ENCODE measurements around the gene BTRC.

BTRC gene

GRCh38 chr10:101492205-101492604 is 138.2 kb downstream of the BTRC start:
- DNase-seq (ENCODE audit: extremely low spot score): no peak
- ChIA-PET CTCF (interaction anchor here (0.5 kb wide), 1 partner anchor 320 kb away, joined by 3 read pairs; no protein-coding TSS in a partner anchor), POLR2A (no interaction called here)
- peak; percentile 85 for TF ChIP-seq PKNOX1 (IDR thresholded peaks at IDR 0.05)
- TF ChIP-seq CTBP1 (IDR thresholded peaks at IDR 0.05; ENCODE audit: borderline replicate concordance): peak; percentile 71; the same call in 1 of the 2 replicates
- peak; percentile 54 for TF ChIP-seq FOXA1 (IDR thresholded peaks at IDR 0.05)
- TF ChIP-seq ARNT (IDR thresholded peaks at IDR 0.05): peak; percentile 99
- no peak for TF ChIP-seq L3MBTL2 (conservative IDR thresholded peaks at IDR 0.05)

- no peak for DNase-seq (ENCODE audit: extremely low spot score)
- CTCF ChIA-PET: no interaction called here
- TF ChIP-seq FOXK2 (IDR thresholded peaks at IDR 0.05) (no peak), CTBP1 (IDR thresholded peaks at IDR 0.05; ENCODE audit: borderline replicate concordance) (no peak), SP1 (IDR thresholded peaks at IDR 0.05) (no peak), HDGF (IDR thresholded peaks at IDR 0.05; ENCODE audit: borderline replicate concordance) (no peak), FOXA1 (IDR thresholded peaks at IDR 0.05) (no peak), L3MBTL2 (conservative IDR thresholded peaks at IDR 0.05) (no peak), SUZ12 (IDR thresholded peaks at IDR 0.05) (no peak), BHLHE40 (IDR thresholded peaks at IDR 0.05; ENCODE audit: borderline replicate concordance) (no peak), ELF4 (IDR thresholded peaks at IDR 0.05) (no peak), ZNF384 (IDR thresholded peaks at IDR 0.05) (no peak), PKNOX1 (IDR thresholded peaks at IDR 0.05) (no peak), NFRKB (IDR thresholded peaks at IDR 0.05) (no peak), FOXM1 (IDR thresholded peaks at IDR 0.05; ENCODE audit: borderline replicate concordance) (no peak), TARDBP (IDR thresholded peaks at IDR 0.05) (no peak), LEF1 (IDR thresholded peaks at IDR 0.05; ENCODE audit: borderline replicate concordance) (no peak), ARNT (IDR thresholded peaks at IDR 0.05) (no peak)
These were observed 138.8 kb downstream of the BTRC start for GRCh38 chr10:101492814-101493213.

GRCh38 chr10:101493249-101493648 is 139.3 kb downstream of the BTRC start:
- DNase-seq (ENCODE audit: extremely low spot score): no peak
- POLR2A ChIA-PET: no interaction called here
- no peak for TF ChIP-seq HDGF (IDR thresholded peaks at IDR 0.05; ENCODE audit: borderline replicate concordance)
- no peak for TF ChIP-seq FOXK2 (IDR thresholded peaks at IDR 0.05)
- TF ChIP-seq PKNOX1 (IDR thresholded peaks at IDR 0.05): no peak
- TF ChIP-seq SP1 (IDR thresholded peaks at IDR 0.05): no peak
- CTCF ChIA-PET: interaction anchor here (1.1 kb wide), 1 partner anchor 76 kb away, joined by 3 read pairs; no protein-coding TSS in a partner anchor

More at GRCh38 chr10:101492814-101493213, 138.8 kb downstream of the BTRC start:
- POLR2A ChIA-PET: no interaction called here

GRCh38 chr10:101493782-101494281 is 139.9 kb downstream of the BTRC start:
- DNase-seq (ENCODE audit: extremely low spot score): no peak
- POLR2A ChIA-PET: no interaction called here

GRCh38 chr10:101494650-101495049 is 140.7 kb downstream of the BTRC start:
- CTCF ChIA-PET: interaction anchor here (0.6 to 1.9 kb wide), 5 partner anchors 11 to 76 kb away, joined by 3 to 6 read pairs (median 3); no protein-coding TSS in a partner anchor
- DNase-seq (ENCODE audit: extremely low spot score): no peak
- POLR2A ChIA-PET: no interaction called here
- TF ChIP-seq ELF4 (IDR thresholded peaks at IDR 0.05) (no peak), BHLHE40 (IDR thresholded peaks at IDR 0.05; ENCODE audit: borderline replicate concordance) (no peak), CTBP1 (IDR thresholded peaks at IDR 0.05; ENCODE audit: borderline replicate concordance) (no peak)

More at GRCh38 chr10:101493782-101494281, 139.9 kb downstream of the BTRC start:
- CTCF ChIA-PET: interaction anchor here (1.1 kb wide), 1 partner anchor 76 kb away, joined by 3 read pairs; no protein-coding TSS in a partner anchor
- TF ChIP-seq LEF1 (IDR thresholded peaks at IDR 0.05; ENCODE audit: borderline replicate concordance) (no peak), SUZ12 (IDR thresholded peaks at IDR 0.05) (no peak), PKNOX1 (IDR thresholded peaks at IDR 0.05) (no peak), NFRKB (IDR thresholded peaks at IDR 0.05) (no peak), FOXK2 (IDR thresholded peaks at IDR 0.05) (no peak), BHLHE40 (IDR thresholded peaks at IDR 0.05; ENCODE audit: borderline replicate concordance) (no peak), L3MBTL2 (conservative IDR thresholded peaks at IDR 0.05) (no peak), FOXA1 (IDR thresholded peaks at IDR 0.05) (no peak), SP1 (IDR thresholded peaks at IDR 0.05) (no peak), ARNT (IDR thresholded peaks at IDR 0.05) (no peak), HDGF (IDR thresholded peaks at IDR 0.05; ENCODE audit: borderline replicate concordance) (no peak), TARDBP (IDR thresholded peaks at IDR 0.05) (no peak), ELF4 (IDR thresholded peaks at IDR 0.05) (no peak), FOXM1 (IDR thresholded peaks at IDR 0.05; ENCODE audit: borderline replicate concordance) (no peak), CTBP1 (IDR thresholded peaks at IDR 0.05; ENCODE audit: borderline replicate concordance) (no peak), ZNF384 (IDR thresholded peaks at IDR 0.05) (no peak)

- DNase-seq (ENCODE audit: extremely low spot score): peak; percentile 45
- TF ChIP-seq FOXA1 (IDR thresholded peaks at IDR 0.05): no peak
- no peak for TF ChIP-seq ZNF384 (IDR thresholded peaks at IDR 0.05)
- no peak for TF ChIP-seq HDGF (IDR thresholded peaks at IDR 0.05; ENCODE audit: borderline replicate concordance)
- TF ChIP-seq NFRKB (IDR thresholded peaks at IDR 0.05): no peak
- TF ChIP-seq BHLHE40 (IDR thresholded peaks at IDR 0.05; ENCODE audit: borderline replicate concordance): no peak
- no peak for TF ChIP-seq FOXK2 (IDR thresholded peaks at IDR 0.05)
- no peak for TF ChIP-seq LEF1 (IDR thresholded peaks at IDR 0.05; ENCODE audit: borderline replicate concordance)
- TF ChIP-seq ARNT (IDR thresholded peaks at IDR 0.05): no peak
- TF ChIP-seq SP1 (IDR thresholded peaks at IDR 0.05): no peak
- TF ChIP-seq PKNOX1 (IDR thresholded peaks at IDR 0.05): no peak
- no peak for TF ChIP-seq FOXM1 (IDR thresholded peaks at IDR 0.05; ENCODE audit: borderline replicate concordance)
- TF ChIP-seq SUZ12 (IDR thresholded peaks at IDR 0.05): no peak
- TF ChIP-seq TARDBP (IDR thresholded peaks at IDR 0.05): no peak
- POLR2A ChIA-PET: no interaction called here
- CTCF ChIA-PET: interaction anchor here (0.6 to 1.9 kb wide), 5 partner anchors 12 to 76 kb away, joined by 3 to 6 read pairs (median 3); no protein-coding TSS in a partner anchor
These were observed 141.5 kb downstream of the BTRC start for GRCh38 chr10:101495324-101495925.
